DND-41 (cell line): ENCODE data around the gene NFATC3.

Experiments used
- ATAC-seq: fragments of 200-7000 bp; cut with Tn5 transposase; 3 replicates; pipeline ENCODE4 v1.9.1; 2021; ENCODE audit warnings: low read depth; ENCODE audit not compliant: insufficient read depth
- DNase-seq: peaks from one replicate; pipeline ENCODE4 v3.0.0-alpha.2; 2020
- H2AFZ ChIP-seq: 2 replicates; pipeline ENCODE4 v1.6.0; 2012; ENCODE audit warnings: low read depth, low read length
- H3K27ac ChIP-seq: 2 replicates; pipeline ENCODE4 v1.5.1; 2012; ENCODE audit warnings: low read length, inconsistent platforms
- H3K27me3 ChIP-seq: fragments of 200-600 bp; sonication (generic); 2 replicates; pipeline ENCODE4 v1.6.0; 2012; ENCODE audit warnings: low read length, mild to moderate bottlenecking, inconsistent platforms; ENCODE audit not compliant: insufficient read depth, poor library complexity
- H3K36me3 ChIP-seq: 2 replicates; pipeline ENCODE4 v1.5.1; 2012; ENCODE audit warnings: low read length, inconsistent platforms; ENCODE audit not compliant: insufficient read depth
- H3K4me1 ChIP-seq: 2 replicates; pipeline ENCODE4 v1.5.1; 2012; ENCODE audit warnings: mild to moderate bottlenecking, low read length; ENCODE audit not compliant: insufficient read depth
- H3K4me2 ChIP-seq: 2 replicates; pipeline ENCODE4 v1.6.0; 2012; ENCODE audit warnings: mild to moderate bottlenecking, moderate library complexity, low read length, inconsistent platforms; ENCODE audit not compliant: insufficient read depth
- H3K4me3 ChIP-seq, 2 experiments: fragments of 200-600 bp in 1 of 2; shearing (Covaris generic) in 1 of 2; 2 replicates each; pipeline ENCODE4 v1.5.1; 2012 to 2016; ENCODE audit warnings: inconsistent platforms in 2 of 2, low read length in 2 of 2, mild to moderate bottlenecking in 2 of 2, low read depth in 1 of 2, moderate library complexity in 1 of 2
- H3K79me2 ChIP-seq: 2 replicates; pipeline ENCODE4 v1.6.0; 2012; ENCODE audit warnings: low read length, inconsistent platforms; ENCODE audit not compliant: insufficient read depth
- H3K9ac ChIP-seq: 2 replicates; pipeline ENCODE4 v1.6.0; 2012; ENCODE audit warnings: low read depth, mild to moderate bottlenecking, inconsistent platforms, low read length, moderate library complexity
- H3K9me3 ChIP-seq: 2 replicates; pipeline ENCODE4 v1.5.1; 2012; ENCODE audit warnings: low read length, moderate library complexity, mild to moderate bottlenecking, inconsistent platforms; ENCODE audit not compliant: insufficient read depth, severe bottlenecking
- H4K20me1 ChIP-seq: 2 replicates; pipeline ENCODE4 v1.6.0; 2012; ENCODE audit warnings: low read length; ENCODE audit not compliant: insufficient read depth
- CTCF ChIP-seq: IDR thresholded peaks from 2 replicates; pipeline ENCODE4 v1.5.1; 2012; ENCODE audit warnings: borderline replicate concordance, low read length, moderate library complexity, mild to moderate bottlenecking; ENCODE audit not compliant: poor library complexity, severe bottlenecking; ENCODE audit errors: extremely low read depth
- EZH2 ChIP-seq: IDR thresholded peaks from 3 replicates; pipeline ENCODE4 v1.6.1; 2012; ENCODE audit warnings: borderline replicate concordance, low read depth, mild to moderate bottlenecking, moderate library complexity, low read length, inconsistent platforms; ENCODE audit not compliant: severe bottlenecking

Gene NFATC3

GRCh38 chr16:68233085-68233834, 148.1 kb downstream of the NFATC3 start:
- peaks cover 36% of the 10 kb centered on the region for H3K36me3 ChIP-seq
- H3K4me2 ChIP-seq: no peak overlapping the region
- H3K27ac ChIP-seq: no peak overlapping the region
- H3K27me3 ChIP-seq: no peaks in the 10 kb centered on the region
- no peak for TF ChIP-seq EZH2
- TF ChIP-seq CTCF: no peak
- no peaks in the 10 kb centered on the region for H3K79me2 ChIP-seq
- H3K4me3 ChIP-seq: no peak overlapping the region
- H3K9ac ChIP-seq: no peak overlapping the region
- no peak overlapping the region for H2AFZ ChIP-seq
- H3K4me1 ChIP-seq: no peaks in the 10 kb centered on the region
- no peaks in the 10 kb centered on the region for H3K9me3 ChIP-seq
- DNase-seq (no peak), ATAC-seq (no peak)
- H4K20me1 ChIP-seq: peaks cover 12% of the 10 kb centered on the region

- H4K20me1 ChIP-seq: peaks cover 12% of the 10 kb centered on the region
Measured at GRCh38 chr16:68233835-68234187, 148.6 kb downstream of the NFATC3 start.

GRCh38 chr16:68234188-68235107, 149.3 kb downstream of the NFATC3 start:
- H3K9ac ChIP-seq: no peak overlapping the region
- H3K4me1 ChIP-seq: no peaks in the 10 kb centered on the region
- DNase-seq (no peak), ATAC-seq (no peak)
- H3K4me2 ChIP-seq: no peak overlapping the region
- H3K4me3 ChIP-seq: no peak overlapping the region
- TF ChIP-seq CTCF (no peak), EZH2 (no peak)
- peaks cover 26% of the 10 kb centered on the region for H3K36me3 ChIP-seq
- no peaks in the 10 kb centered on the region for H3K79me2 ChIP-seq
- peaks cover 12% of the 10 kb centered on the region for H4K20me1 ChIP-seq
- H3K27ac ChIP-seq: no peak overlapping the region
- H3K27me3 ChIP-seq: no peaks in the 10 kb centered on the region
- no peaks in the 10 kb centered on the region for H3K9me3 ChIP-seq
- H2AFZ ChIP-seq: no peak overlapping the region

More at GRCh38 chr16:68233835-68234187, 148.6 kb downstream of the NFATC3 start:
- no peak overlapping the region for H3K27ac ChIP-seq
- TF ChIP-seq CTCF (no peak), EZH2 (no peak)
- no peak overlapping the region for H3K4me2 ChIP-seq
- H3K9me3 ChIP-seq: no peaks in the 10 kb centered on the region
- ATAC-seq: peak; percentile 39; the same call in 2 of the 3 replicates
- no peaks in the 10 kb centered on the region for H3K27me3 ChIP-seq
- peaks cover 30% of the 10 kb centered on the region for H3K36me3 ChIP-seq
- peak; percentile 38 for DNase-seq
- H3K4me1 ChIP-seq: no peaks in the 10 kb centered on the region
- no peak overlapping the region for H3K4me3 ChIP-seq
- H3K79me2 ChIP-seq: no peaks in the 10 kb centered on the region
- H3K9ac ChIP-seq: no peak overlapping the region
- no peak overlapping the region for H2AFZ ChIP-seq
